IPS-18a (cell line): ENCODE measurements around the gene IL17RC.
A peak's percentile ranks its signal among the peaks of the same experiment; 100 is the strongest.
"Not testable (repeated sequence)": the region's sequence is repeated elsewhere in the genome, so short reads cannot be mapped to it uniquely, and the experiment has no call there.

Experiments
- H3K27ac ChIP-seq: one replicate; pipeline ENCODE4 v1.5.1; 2013; ENCODE audit warnings: low read length
- H3K27me3 ChIP-seq: one replicate; pipeline ENCODE4 v1.6.1; 2013; ENCODE audit warnings: mild to moderate bottlenecking, low read length; ENCODE audit not compliant: control insufficient read depth, insufficient read depth
- H3K36me3 ChIP-seq: one replicate; pipeline ENCODE4 v1.6.1; 2013; ENCODE audit warnings: low read depth, low read length; ENCODE audit not compliant: control insufficient read depth
- H3K4me1 ChIP-seq: one replicate; pipeline ENCODE4 v1.6.1; 2013; ENCODE audit warnings: low read depth, low read length; ENCODE audit not compliant: control insufficient read depth
- H3K4me3 ChIP-seq: one replicate; pipeline ENCODE4 v1.5.1; 2013; ENCODE audit warnings: low read length
- H3K9ac ChIP-seq: one replicate; pipeline ENCODE4 v1.6.1; 2013; ENCODE audit warnings: mild to moderate bottlenecking, low read length, moderate library complexity
- H3K9me3 ChIP-seq: one replicate; pipeline ENCODE4 v1.6.1; 2013; ENCODE audit warnings: low read depth, low read length; ENCODE audit not compliant: control insufficient read depth

The IL17RC gene

DNA sequence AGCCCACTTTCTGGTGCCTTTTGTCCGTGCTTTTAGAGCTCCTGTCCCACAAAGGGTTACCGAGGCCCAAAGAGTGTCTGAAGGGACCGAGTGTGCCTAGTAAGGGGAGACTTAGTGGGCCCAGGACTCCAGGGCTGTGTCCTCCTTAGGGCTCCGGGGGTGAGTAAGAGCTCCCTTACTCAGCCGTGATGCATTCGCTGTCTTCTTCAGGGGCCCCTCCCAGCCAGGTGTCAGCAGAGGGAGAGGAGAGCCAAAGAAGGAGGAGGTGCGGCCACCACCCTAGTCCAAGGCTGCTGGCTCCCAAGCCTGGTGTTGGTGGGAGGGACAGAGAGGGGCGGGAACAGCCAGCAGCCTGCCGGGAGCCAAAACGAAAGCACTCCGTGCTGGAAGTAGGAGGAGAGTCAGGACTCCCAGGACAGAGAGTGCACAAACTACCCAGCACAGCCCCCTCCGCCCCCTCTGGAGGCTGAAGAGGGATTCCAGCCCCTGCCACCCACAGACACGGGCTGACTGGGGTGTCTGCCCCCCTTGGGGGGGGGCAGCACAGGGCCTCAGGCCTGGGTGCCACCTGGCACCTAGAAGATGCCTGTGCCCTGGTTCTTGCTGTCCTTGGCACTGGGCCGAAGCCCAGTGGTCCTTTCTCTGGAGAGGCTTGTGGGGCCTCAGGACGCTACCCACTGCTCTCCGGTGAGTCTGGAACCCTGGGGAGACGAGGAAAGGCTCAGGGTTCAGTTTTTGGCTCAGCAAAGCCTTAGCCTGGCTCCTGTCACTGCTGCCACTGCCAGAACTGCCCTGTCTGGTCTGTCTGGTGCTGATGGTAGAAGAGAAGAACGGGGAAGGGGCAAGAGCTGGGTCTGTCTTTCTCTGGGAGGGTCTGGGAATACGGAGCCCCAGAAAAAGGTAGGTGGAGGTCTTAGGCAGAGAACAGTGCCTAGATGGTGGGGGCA lies at the start of gene IL17RC:
Gene IL17RC, plus strand, starts transcription at position 365 of the 947 bp plus-strand sequence. Its CDS starts 218 bp downstream, at position 583.
- peak within 1 kb of the TSS; percentile 48 for H3K9ac ChIP-seq
- H3K27ac ChIP-seq, result no peak within 1 kb of the TSS
- peak within 1 kb of the TSS; percentile 65 for H3K4me3 ChIP-seq
- peaks cover 15% of the 10 kb centered on the region for H3K4me1 ChIP-seq
- H3K27me3 ChIP-seq, result peaks cover 16% of the 10 kb centered on the region
- H3K9me3 ChIP-seq, result no peaks in the 10 kb centered on the region
- no peaks in the 10 kb centered on the region for H3K36me3 ChIP-seq

DNA sequence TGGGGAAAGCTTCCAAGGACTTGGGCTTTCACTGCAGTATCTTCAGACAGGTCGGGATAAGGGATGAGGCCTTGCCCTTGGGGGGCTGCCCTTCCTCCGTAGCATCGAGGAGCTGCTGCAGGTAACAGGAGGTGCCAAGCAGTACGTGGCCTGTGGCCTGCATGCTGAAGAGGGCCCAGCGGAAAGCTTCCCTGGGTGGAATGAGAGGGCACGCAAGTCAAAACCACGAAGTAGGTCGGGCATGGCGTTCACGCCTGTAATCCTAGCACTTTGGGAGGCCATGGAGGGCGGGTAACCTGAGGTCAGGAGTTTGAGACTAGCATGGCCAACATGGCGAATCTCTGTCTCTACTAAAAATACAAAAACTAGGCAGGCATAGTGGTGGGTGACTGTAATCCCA lies 49.8 kb upstream of the IL17RC start:
- no peaks in the 10 kb centered on the region for H3K9me3 ChIP-seq
- peaks cover 11% of the 10 kb centered on the region for H3K27me3 ChIP-seq
- no peaks in the 10 kb centered on the region for H3K4me1 ChIP-seq
- H3K27ac ChIP-seq, result no peak overlapping the region
- H3K36me3 ChIP-seq, result no peaks in the 10 kb centered on the region
- no peak overlapping the region for H3K9ac ChIP-seq
- H3K4me3 ChIP-seq, result no peak overlapping the region

- Histone ChIP-seq H3K9ac (no peak overlapping the region), H3K27ac (no peak overlapping the region), H3K9me3 (no peaks in the 10 kb centered on the region), H3K27me3 (no peaks in the 10 kb centered on the region), H3K36me3 (no peaks in the 10 kb centered on the region), H3K4me3 (no peak overlapping the region), H3K4me1 (no peaks in the 10 kb centered on the region)
Measured at GRCh38 chr3:9869955-9870354, 46.9 kb upstream of the IL17RC start.

DNA sequence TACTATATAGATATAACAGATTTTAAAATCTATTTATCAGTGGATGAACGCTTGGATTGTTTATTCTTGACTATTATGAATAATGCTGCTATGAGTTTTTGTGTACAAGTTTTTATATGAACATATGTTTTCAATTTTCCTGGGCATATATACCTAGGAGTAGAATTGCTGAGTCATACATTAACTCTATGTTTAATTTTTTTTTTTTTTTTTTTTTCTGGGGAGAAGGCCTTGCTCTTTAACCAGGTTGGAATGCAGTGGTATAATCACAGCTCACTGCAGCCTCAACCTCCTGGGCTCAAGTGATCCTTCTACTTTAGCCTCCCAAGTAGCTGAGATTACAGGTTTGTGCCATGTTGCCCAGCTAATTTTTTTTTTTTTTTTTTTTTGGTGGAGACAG lies 45.9 kb upstream of the IL17RC start:
- no peak overlapping the region for H3K4me3 ChIP-seq
- no peaks in the 10 kb centered on the region for H3K4me1 ChIP-seq
- H3K9me3 ChIP-seq, result no peaks in the 10 kb centered on the region
- H3K9ac ChIP-seq, result no peak overlapping the region
- no peaks in the 10 kb centered on the region for H3K36me3 ChIP-seq
- H3K27ac ChIP-seq, result no peak overlapping the region
- H3K27me3 ChIP-seq, result no peaks in the 10 kb centered on the region

- H3K9me3 ChIP-seq, H3K4me3 ChIP-seq, H3K4me1 ChIP-seq, H3K27me3 ChIP-seq, H3K9ac ChIP-seq, H3K27ac ChIP-seq, H3K36me3 ChIP-seq: not testable (repeated sequence)
Measured at GRCh38 chr3:9872067-9872466, 44.8 kb upstream of the IL17RC start.

DNA sequence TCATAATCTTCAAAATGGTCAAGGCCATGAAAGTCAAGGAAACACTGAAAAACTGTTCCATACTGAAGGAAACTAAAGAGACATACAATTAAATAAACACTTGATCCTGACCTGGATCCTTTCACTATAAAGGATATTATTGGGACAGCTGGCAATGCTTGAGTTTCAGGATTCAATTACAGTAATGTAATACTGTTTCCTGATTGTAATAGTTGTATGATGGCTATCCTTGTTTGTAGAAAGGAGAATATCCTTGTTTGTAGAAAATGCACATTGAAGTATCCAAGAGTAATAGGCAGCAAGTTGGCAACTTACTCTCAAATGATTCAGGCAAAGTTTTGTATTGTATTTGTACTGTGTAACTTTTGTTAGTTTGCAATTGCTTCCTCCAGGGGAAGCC lies 41.5 kb upstream of the IL17RC start:
- Histone ChIP-seq H3K9me3 (no peaks in the 10 kb centered on the region), H3K4me1 (no peaks in the 10 kb centered on the region), H3K9ac (no peak overlapping the region), H3K27ac (no peak overlapping the region), H3K4me3 (no peak overlapping the region), H3K27me3 (no peaks in the 10 kb centered on the region), H3K36me3 (no peaks in the 10 kb centered on the region)

- H3K27me3 ChIP-seq, H3K36me3 ChIP-seq, H3K9me3 ChIP-seq, H3K4me1 ChIP-seq, H3K27ac ChIP-seq, H3K9ac ChIP-seq, H3K4me3 ChIP-seq: not testable (repeated sequence)
Measured at GRCh38 chr3:9876255-9876654, 40.6 kb upstream of the IL17RC start.

- no peak overlapping the region for H3K4me3 ChIP-seq
Measured at GRCh38 chr3:9876991-9877390, 39.9 kb upstream of the IL17RC start.

GRCh38 chr3:9878700-9879099 lies 38.2 kb upstream of the IL17RC start:
- H3K36me3 ChIP-seq, result no peaks in the 10 kb centered on the region
- H3K9me3 ChIP-seq, result no peaks in the 10 kb centered on the region
- no peaks in the 10 kb centered on the region for H3K4me1 ChIP-seq
- no peak overlapping the region for H3K9ac ChIP-seq
- no peak overlapping the region for H3K4me3 ChIP-seq
- no peaks in the 10 kb centered on the region for H3K27me3 ChIP-seq
- no peak overlapping the region for H3K27ac ChIP-seq

More at GRCh38 chr3:9876991-9877390, 39.9 kb upstream of the IL17RC start:
- Histone ChIP-seq H3K9ac (no peak overlapping the region), H3K27me3 (no peaks in the 10 kb centered on the region), H3K36me3 (no peaks in the 10 kb centered on the region), H3K9me3 (no peaks in the 10 kb centered on the region), H3K4me1 (no peaks in the 10 kb centered on the region), H3K27ac (no peak overlapping the region)

DNA sequence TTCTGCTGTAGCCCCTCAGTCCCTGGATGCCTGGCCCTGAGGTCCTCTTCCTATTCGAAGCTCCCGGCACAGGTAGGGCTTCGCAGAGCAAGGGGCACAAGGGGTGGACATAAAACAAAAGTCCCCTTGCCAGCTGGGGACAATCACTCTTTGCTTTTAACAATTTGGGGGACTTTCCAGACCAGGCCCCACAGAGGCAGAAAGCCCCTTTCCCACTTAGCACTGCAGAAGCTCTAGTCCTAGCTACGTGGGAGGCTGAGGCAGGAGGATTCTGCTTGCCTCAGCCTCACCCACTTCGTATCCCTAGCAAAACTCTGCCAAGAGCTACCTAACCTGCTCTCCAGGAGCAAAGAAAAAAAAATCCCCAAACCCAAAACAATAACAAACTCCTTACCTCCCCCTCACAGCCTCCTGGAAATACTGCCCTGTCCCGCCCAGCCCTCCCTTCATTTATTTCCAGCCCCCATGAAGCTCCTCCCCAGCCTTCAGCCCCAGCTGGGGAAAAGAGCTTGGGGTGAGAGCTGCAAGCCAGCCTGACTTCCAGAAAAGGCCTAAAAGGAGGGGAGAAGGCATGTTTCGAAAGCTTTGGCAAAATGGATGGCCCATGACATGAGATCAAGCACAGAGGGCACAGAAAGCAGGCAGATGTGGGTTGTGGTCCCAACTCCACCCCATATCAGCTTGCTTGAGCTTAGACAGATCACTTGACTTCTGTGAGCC lies 36.9 kb upstream of the IL17RC start, which contains the start of gene CIDEC:
Gene CIDEC, minus strand, starts transcription at position 424 of the 720 bp plus-strand sequence. CDS start 1,767 bp downstream, outside the sequence.
- Histone ChIP-seq H3K36me3 (no peaks in the 10 kb centered on the region), H3K4me1 (no peaks in the 10 kb centered on the region), H3K27ac (no peak within 1 kb of the TSS), H3K27me3 (no peaks in the 10 kb centered on the region), H3K9ac (no peak within 1 kb of the TSS), H3K9me3 (no peaks in the 10 kb centered on the region), H3K4me3 (no peak within 1 kb of the TSS)

- H3K27ac ChIP-seq, result no peak overlapping the region
- no peak overlapping the region for H3K4me3 ChIP-seq
- H3K9ac ChIP-seq, result no peak overlapping the region
- H3K9me3 ChIP-seq, result no peaks in the 10 kb centered on the region
- no peaks in the 10 kb centered on the region for H3K36me3 ChIP-seq
- H3K27me3 ChIP-seq, result no peaks in the 10 kb centered on the region
- no peaks in the 10 kb centered on the region for H3K4me1 ChIP-seq
Measured at GRCh38 chr3:9881441-9881840, 35.5 kb upstream of the IL17RC start.
